Stimulated activated CD4-positive, alpha-beta T cell treated with anti-CD3 and anti-CD28 coated beads, Interleukin-1b, Interleukin-23, amount 100 ng/mL, for 1 hour (primary cell): ENCODE data around the gene CHP2.
"Not testable (repeated sequence)": the region's sequence is repeated elsewhere in the genome, so short reads cannot be mapped to it uniquely, and the experiment has no call there.

ENCODE experiments used
- DNase-seq, 2 donors: peaks; one replicate each; pipeline ENCODE4 v3.0.0-alpha.2; 2020; ENCODE audit warnings: low read depth in 2 of 2

Gene CHP2

GRCh38 chr16:23754594-23755483, at the start of gene CHP2:
Gene CHP2, plus strand, starts transcription at chr16:23755026. Its CDS starts 24 bp downstream, at chr16:23755050.
- no peak for DNase-seq

- DNase-seq, result no peak
Observed at GRCh38 chr16:23705517-23705902, 49.3 kb upstream of the CHP2 start.

GRCh38 chr16:23706439-23706838, 48.4 kb upstream of the CHP2 start:
- no peak for DNase-seq

- no peak for DNase-seq
Observed at GRCh38 chr16:23709536-23709935, 45.3 kb upstream of the CHP2 start.

GRCh38 chr16:23710008-23710407, 44.8 kb upstream of the CHP2 start:
- no peak for DNase-seq

GRCh38 chr16:23710504-23710903, 44.3 kb upstream of the CHP2 start:
- DNase-seq, result no peak

- DNase-seq, result no peak
Observed at GRCh38 chr16:23711785-23712184, 43.0 kb upstream of the CHP2 start.

- DNase-seq, result no peak
Observed at GRCh38 chr16:23712976-23713375, 41.9 kb upstream of the CHP2 start, which contains the start of gene ERN2. Gene ERN2, minus strand, starts transcription at chr16:23713222. Its CDS starts 35 bp downstream, at chr16:23713187.

GRCh38 chr16:23716484-23716883, 38.3 kb upstream of the CHP2 start:
- no peak for DNase-seq

GRCh38 chr16:23722613-23723240, 32.1 kb upstream of the CHP2 start:
- DNase-seq, result not testable (repeated sequence)

GRCh38 chr16:23724096-23724784, 30.6 kb upstream of the CHP2 start:
- no peak for DNase-seq

GRCh38 chr16:23724785-23725131, 30.1 kb upstream of the CHP2 start:
- no peak for DNase-seq

GRCh38 chr16:23726710-23727109, 28.1 kb upstream of the CHP2 start:
- no peak for DNase-seq

- DNase-seq, result no peak
Observed at GRCh38 chr16:23728112-23728477, 26.7 kb upstream of the CHP2 start.

GRCh38 chr16:23729503-23730424, 25.1 kb upstream of the CHP2 start:
- no peak for DNase-seq

GRCh38 chr16:23734176-23734893, 20.5 kb upstream of the CHP2 start:
- no peak for DNase-seq

GRCh38 chr16:23737423-23738028, 17.3 kb upstream of the CHP2 start:
- DNase-seq, result not testable (repeated sequence)

- no peak for DNase-seq
Observed at GRCh38 chr16:23739516-23739915, 15.3 kb upstream of the CHP2 start.

- no peak for DNase-seq
Observed at GRCh38 chr16:23741675-23742303, 13.0 kb upstream of the CHP2 start.

- no peak for DNase-seq
Observed at GRCh38 chr16:23742766-23743165, 12.1 kb upstream of the CHP2 start.
